Right ventricle myocardium superior (tissue), 1 donor: ENCODE measurements around the gene SLC4A4. TPM values are rescaled to one million over a fixed set of nuclear protein-coding genes. Genes with fewer than 3 reads are reported as not detected.

ENCODE experiments used
- ATAC-seq: fragments of 200-7000 bp; cut with Tn5 transposase; one replicate; pipeline ENCODE4 v1.9.1; 2020; ENCODE audit warnings: mild to moderate bottlenecking; ENCODE audit not compliant: poor library complexity
- DNase-seq: peaks from one replicate; pipeline ENCODE4 v3.0.0-alpha.2; 2020
- intact Hi-C: fragments of 100-400 bp; cut with DNase I; formaldehyde crosslinking; loops from one replicate; pipeline ENCODE4 v1.11.2; 2022
- total RNA-seq: library from RNA; stranded (reverse); fragmentation: NEBNext Ultra II Directional; extraction: Animal tissue kit (Norgen Biotek cat#: 25700); gene quantifications from one replicate; pipeline ENCODE4 v1.2.1, GENCODE V29; 2021
- donor health status: DM: no; HTN: yes; CAD: no; lungs with severe emphysema.

Gene SLC4A4
- total RNA-seq, 1 donor from 2014 or later, result 21.2 TPM

GRCh38 chr4:71498625-71499024, 159.8 kb downstream of the SLC4A4 start:
- ATAC-seq, result no peak
- intact Hi-C loops, result no loop called here

GRCh38 chr4:71501992-71502391, 163.2 kb downstream of the SLC4A4 start:
- DNase-seq (no peak), ATAC-seq (no peak)
- intact Hi-C loops, result no loop called here

More at GRCh38 chr4:71498625-71499024, 159.8 kb downstream of the SLC4A4 start:
- DNase-seq, result no peak

- DNase-seq, result no peak
- intact Hi-C loops, result no loop called here
- no peak for ATAC-seq
Measured at GRCh38 chr4:71518283-71518989, 179.6 kb downstream of the SLC4A4 start.

- no peak for DNase-seq
- no peak for ATAC-seq
- intact Hi-C loops, result no loop called here
Measured at GRCh38 chr4:71520308-71520707, 181.5 kb downstream of the SLC4A4 start.

GRCh38 chr4:71520850-71521249, 182.0 kb downstream of the SLC4A4 start:
- ATAC-seq (no peak), DNase-seq (no peak)
- intact Hi-C loops, result no loop called here

GRCh38 chr4:71524756-71525155, 185.9 kb downstream of the SLC4A4 start:
- intact Hi-C loops, result no loop called here
- DNase-seq (no peak), ATAC-seq (no peak)

- intact Hi-C loops, result no loop called here
- no peak for ATAC-seq
- DNase-seq, result no peak
Measured at GRCh38 chr4:71526637-71527406, 188.0 kb downstream of the SLC4A4 start.

GRCh38 chr4:71532407-71532806, 193.6 kb downstream of the SLC4A4 start:
- no peak for ATAC-seq
- intact Hi-C loops, result no loop called here
- no peak for DNase-seq

GRCh38 chr4:71533121-71533520, 194.3 kb downstream of the SLC4A4 start:
- ATAC-seq, result no peak
- no peak for DNase-seq
- intact Hi-C loops, result no loop called here

GRCh38 chr4:71537551-71538065, 198.8 kb downstream of the SLC4A4 start:
- ATAC-seq (no peak), DNase-seq (no peak)
- intact Hi-C loops, result no loop called here

- ATAC-seq (no peak), DNase-seq (no peak)
- intact Hi-C loops, result no loop called here
Measured at GRCh38 chr4:71538528-71538927, 199.7 kb downstream of the SLC4A4 start.

GRCh38 chr4:71540749-71541269, 202.0 kb downstream of the SLC4A4 start:
- intact Hi-C loops, result loop anchor here (10.0 kb wide), 1 partner anchor 346 kb away; no protein-coding TSS in a partner anchor
- ATAC-seq (no peak), DNase-seq (no peak)

GRCh38 chr4:71541541-71541940, 202.7 kb downstream of the SLC4A4 start:
- DNase-seq (no peak), ATAC-seq (no peak)
- intact Hi-C loops, result loop anchor here (10.0 kb wide), 1 partner anchor 347 kb away; no protein-coding TSS in a partner anchor

- no peak for ATAC-seq
- DNase-seq, result no peak
- intact Hi-C loops, result loop anchor here (10.0 kb wide), 1 partner anchor 350 kb away; no protein-coding TSS in a partner anchor
Measured at GRCh38 chr4:71545168-71545567, 206.3 kb downstream of the SLC4A4 start.

- no peak for DNase-seq
- ATAC-seq, result no peak
Measured at GRCh38 chr4:71549516-71550160, 210.8 kb downstream of the SLC4A4 start.

GRCh38 chr4:71550220-71551165, 211.7 kb downstream of the SLC4A4 start:
- no peak for ATAC-seq
- no peak for DNase-seq
- intact Hi-C loops, result no loop called here

More at GRCh38 chr4:71549516-71550160, 210.8 kb downstream of the SLC4A4 start:
- intact Hi-C loops, result loop anchor here (10.0 kb wide), 1 partner anchor 355 kb away; no protein-coding TSS in a partner anchor

- intact Hi-C loops, result no loop called here
- DNase-seq, result no peak
- ATAC-seq, result peak; percentile 83
Measured at GRCh38 chr4:71553605-71554004, 214.8 kb downstream of the SLC4A4 start.

- no peak for ATAC-seq
- intact Hi-C loops, result no loop called here
- DNase-seq, result no peak
Measured at GRCh38 chr4:71554025-71554424, 215.2 kb downstream of the SLC4A4 start.
